AML-193 (cell line): ENCODE data around the gene C14orf119.

Source experiments
- DNase-seq, 2 experiments: peaks; one replicate each; lab custom pipeline; 2025; lab: John Stamatoyannopoulos, UW

Gene C14orf119

DNA sequence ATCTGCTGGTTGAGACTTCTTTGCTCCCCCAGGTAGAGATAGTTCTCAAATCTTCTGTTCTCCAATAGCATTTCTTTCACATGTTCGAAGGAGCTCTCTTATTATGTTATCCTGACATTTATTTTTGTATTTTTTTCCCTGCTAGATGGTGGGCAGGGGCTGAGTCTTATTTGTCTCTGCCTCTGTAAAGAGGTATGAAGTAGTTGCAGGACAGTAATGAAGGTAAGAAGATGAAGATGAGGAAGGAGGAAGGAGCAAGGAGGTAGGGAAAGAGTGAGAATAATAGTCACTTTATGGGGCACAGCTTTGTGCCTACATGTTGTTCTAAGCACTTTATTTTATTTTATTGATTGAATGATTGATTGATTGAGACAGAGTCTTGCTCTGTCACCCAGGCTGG is 14.5 kb downstream of the C14orf119 start:
- DNase-seq = no peak

DNA sequence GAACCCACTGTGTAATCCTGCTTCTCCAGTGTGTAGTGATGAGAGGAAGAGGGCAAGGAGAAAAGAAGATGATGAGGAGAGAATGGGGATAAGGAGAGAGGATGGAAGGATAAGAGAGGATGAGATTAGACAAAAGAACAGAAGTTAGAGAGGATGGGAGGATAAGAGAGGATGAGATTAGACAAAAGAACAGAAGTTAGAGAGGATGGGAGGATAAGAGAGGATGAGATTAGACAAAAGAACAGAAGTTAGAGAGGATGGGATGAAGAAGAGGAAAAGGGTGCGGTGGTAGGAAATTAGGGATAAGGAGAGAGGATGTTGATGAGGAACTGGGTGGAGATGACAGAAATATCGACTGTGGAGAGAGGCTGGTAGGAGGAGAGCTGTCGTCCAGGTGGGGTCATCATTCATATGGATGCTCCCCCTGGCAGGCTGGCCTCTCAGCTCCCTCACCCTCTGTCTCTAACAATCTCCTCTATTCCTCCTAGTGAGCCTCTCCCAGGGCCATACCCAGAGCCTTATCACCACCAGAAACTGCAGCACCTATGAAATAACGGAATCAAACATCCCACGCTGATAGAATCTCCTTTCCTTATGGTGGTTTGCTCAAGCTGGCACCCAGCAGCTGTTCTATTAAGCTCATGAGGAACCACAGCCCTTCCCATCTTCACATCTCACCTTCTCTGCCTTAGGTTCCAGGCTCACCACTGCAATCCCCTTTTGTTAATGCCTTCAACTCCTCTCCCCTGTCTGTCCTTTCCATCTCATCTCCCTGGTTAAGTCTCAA is 15.5 kb downstream of the C14orf119 start:
- DNase-seq = no peak

DNA sequence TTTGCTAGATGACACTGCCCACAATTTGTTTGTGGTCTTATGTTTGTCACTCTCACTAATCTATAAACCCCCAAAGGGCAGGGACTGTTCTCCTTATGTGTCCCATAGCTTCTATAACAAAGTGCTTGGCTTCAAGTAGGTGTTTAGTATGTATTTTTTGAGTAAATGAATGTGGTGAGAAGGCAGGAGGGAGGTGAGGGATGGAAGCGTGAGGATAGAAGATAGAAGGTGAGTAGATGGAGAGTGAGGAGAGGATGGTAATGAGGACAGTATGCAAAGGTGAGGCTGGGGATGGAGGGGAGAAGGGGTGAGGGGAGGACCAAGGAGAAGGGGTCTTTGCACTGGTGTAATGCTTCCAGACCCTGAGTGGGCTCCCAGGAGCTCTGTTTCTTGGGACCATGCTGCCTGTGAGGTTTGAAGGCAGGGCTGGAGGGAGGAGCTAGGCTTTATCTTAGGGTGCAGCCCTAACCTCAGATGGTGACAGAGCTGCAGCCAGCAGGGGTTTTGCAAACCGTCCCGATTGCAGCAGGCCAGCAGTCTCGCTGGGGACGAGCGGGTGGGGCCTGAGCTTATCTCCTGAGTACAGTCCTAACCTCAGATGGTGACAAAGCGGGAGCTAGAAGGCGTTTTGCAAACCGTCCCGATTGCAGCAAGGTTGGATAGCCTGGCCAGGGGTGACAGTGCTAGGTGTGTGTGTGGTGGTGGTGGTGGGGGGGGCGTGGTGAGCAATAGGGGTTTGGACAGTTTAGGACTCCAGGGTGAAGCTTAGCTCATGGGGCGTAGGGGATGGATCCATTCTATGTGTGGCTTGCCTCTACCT is 17.3 kb downstream of the C14orf119 start:
- peak; percentile 93 to 95 for DNase-seq

DNA sequence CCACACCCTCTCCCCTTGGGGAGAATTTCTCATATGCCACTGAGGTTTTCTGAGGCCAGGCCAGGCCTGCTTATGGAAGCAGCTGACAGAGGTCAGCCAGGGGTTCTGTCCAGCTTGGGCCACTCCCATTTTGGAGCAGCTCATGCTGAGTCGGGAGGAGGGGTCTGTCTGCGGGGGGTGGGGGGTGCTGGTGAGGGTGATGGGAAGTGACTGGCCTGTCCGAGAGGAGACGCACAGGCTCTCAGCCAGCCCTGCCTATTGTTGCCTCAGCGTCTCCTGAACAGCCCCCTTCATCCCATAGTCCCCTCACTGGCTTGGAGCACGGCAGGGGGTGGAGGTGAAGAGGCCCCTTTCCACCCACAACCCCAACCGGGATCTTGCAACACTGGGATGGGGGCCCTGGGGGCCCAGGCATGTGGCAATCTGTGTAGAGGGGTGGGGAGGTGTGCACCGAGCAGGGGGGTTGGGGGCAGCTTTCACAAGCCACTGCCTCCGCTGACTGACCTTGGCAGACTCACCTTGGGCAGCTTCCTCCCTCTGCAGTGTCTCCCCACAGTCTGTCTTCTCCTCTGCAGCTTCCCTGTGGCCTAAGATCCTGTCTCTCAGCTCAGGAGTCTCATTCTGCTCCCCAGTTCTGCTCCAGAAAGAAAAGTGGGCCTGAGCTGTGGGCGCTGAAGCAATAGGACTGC is 18.3 kb downstream of the C14orf119 start:
- peak; percentile 87 to 88 for DNase-seq

DNA sequence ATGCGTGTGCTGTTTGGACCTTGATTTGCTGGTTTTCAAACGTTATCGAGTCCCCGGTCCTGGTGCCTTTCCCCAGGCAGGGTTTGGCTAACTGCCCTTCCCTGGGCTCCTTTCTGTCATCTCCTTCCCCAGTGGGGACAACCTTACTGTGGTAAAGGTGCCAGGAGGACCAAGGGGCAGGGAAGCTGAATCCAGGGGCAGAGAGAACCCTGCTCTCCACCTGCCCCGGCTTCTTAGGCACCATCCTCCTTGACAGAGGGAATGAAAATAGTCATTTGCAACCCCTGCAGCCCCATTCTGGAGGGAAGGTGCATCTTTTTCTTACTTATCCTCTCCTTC is 18.8 kb downstream of the C14orf119 start:
- DNase-seq = no peak

DNA sequence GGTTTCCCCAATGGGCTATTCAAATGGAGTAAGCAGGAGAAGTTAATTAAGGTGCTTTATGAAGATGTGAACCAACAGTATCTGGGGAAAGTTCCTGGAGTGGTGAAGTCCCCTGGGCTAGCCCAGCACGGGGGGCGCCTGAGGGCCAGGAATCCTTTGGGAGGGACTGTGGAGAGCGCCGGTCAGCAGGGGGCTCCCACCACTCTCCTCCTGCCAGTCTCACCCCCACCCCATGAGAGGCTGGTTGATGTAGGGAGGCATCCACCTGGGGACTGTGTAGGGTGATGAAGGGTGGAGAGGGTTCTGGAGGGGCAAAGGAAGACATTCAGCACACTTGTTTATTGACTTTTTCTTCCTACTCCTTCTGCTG is 19.3 kb downstream of the C14orf119 start:
- no peak for DNase-seq

DNA sequence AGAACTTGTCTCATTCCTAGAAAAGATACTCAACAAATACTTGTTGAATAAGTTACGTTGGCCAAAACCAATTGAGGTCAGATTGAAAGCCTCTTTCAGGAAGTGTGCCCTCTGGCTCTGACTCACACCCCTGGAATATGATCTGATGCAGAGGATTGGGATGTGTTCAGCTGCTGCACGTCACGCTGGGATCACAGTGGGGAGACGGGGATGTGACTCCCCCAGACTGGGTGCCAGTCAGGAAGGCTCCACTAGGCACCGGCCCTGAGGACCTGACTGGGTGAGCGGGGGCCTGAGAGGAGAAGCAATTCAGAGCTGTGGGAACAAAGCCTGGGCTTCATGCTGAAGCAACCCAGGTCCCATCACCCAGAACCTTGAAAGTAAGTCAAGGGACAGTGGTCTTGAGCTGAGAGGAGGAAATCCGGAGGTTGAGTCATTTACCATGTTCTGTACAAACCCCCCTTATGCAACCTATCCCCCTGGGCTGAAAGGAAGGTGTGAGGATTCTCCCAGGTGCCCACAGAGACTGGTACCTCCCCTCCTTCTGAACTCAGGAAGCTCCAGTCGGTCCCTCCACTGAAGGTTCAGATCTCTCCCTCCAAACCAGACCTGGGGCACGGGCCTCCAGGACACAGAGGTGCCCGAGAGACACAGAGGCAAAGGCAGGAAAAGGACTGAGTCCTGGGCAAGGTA is 19.9 kb downstream of the C14orf119 start:
- no peak for DNase-seq

DNA sequence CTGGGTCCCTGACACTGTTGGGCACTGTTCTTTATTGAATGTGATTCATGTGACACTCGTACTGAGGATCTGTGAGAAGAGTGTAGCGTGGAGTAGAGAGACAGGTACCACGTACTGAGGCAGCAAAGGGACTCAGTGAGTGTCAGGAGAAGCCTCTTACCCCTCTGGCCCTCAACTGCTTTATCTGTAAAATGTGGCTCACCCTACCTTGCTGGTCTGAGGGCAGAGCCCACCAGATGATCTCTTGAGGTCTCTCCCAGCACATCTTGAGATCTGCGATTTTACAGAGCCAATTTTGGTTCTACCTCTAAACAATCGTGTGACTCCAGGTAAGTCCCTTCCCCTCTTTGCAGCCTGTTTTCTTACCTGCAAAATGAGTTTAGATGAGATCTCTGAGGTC is 20.6 kb downstream of the C14orf119 start:
- no peak for DNase-seq

DNA sequence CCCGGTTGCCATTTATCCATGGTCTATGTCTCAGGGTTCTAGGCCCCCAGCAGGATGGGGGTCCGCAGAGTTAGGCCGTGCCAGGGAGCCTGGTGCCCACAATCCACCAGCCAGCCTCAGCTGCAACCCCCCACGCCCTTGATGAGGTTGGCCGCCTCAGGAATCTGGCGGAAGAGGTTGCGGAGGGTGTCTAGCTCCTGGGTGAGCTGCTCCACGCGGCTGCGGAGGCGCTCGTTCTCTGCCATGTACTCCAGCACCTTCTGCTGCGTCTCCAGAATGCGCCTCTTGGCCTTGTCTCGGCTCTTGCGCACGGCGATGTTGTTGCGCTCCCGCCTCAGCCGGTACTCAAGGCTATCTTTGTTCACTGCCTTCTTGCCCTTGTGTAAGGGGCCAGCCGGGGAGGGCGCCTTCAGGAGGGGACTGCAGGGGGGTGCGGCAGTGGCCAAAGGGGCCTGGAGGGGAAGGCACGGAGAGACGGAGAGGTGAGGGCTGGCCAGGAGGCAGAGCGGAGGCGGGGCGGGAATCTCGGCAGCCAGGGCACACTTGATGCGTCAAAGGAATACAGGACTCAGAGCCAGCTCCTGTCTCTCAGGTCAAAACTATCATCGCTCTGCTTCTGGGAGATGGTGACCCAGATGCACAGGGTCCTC is 22.2 kb downstream of the C14orf119 start:
- DNase-seq = no peak

DNA sequence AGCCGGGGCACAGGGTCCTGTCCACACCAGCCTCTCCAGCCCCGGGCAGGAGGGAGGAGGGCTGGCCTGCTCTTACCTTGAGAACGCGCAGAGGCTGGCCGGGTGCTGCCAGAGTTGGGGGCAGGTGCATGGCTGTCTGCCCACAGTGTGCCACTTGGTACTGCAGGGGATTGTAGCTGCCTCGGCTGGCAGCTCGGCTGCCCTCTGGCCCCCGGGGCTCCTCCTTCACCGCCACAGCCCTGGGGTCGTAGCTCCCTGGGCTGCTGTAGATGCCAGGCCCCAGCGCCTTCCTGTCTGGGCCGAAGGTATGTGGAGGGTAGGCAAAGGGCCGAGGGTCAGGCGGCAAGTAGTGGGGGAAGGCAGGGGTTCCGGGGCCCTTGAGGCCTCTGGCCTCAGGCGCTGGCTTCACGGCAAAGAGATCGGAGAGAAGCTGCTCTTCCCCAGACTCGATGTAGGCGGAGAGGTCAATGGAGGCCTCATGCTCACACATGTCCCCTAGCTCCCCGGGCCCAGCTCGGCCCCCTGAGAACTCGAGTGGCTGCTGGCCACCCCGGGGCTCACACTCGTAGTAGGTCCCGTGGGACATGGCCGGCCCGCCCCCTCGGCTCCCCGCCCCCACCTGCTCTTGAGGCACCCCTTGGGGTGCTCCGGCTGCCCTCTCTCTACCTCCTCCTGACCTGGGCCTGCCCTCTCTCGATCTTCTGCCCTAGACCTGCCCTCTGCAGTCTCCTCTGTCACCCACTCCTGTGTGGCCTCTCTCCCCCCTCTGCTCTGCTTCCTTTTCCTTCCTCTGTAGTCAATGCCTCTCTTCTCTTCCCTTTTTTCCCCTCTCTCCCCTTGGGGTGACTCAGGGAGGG is 23.4 kb downstream of the C14orf119 start, which contains the start of gene CEBPE:
Gene CEBPE (minus strand): TSS at position 750 of the 857 bp plus-strand sequence. CDS start 164 bp downstream, at position 586.
- DNase-seq = peak; percentile 70 to 79

DNA sequence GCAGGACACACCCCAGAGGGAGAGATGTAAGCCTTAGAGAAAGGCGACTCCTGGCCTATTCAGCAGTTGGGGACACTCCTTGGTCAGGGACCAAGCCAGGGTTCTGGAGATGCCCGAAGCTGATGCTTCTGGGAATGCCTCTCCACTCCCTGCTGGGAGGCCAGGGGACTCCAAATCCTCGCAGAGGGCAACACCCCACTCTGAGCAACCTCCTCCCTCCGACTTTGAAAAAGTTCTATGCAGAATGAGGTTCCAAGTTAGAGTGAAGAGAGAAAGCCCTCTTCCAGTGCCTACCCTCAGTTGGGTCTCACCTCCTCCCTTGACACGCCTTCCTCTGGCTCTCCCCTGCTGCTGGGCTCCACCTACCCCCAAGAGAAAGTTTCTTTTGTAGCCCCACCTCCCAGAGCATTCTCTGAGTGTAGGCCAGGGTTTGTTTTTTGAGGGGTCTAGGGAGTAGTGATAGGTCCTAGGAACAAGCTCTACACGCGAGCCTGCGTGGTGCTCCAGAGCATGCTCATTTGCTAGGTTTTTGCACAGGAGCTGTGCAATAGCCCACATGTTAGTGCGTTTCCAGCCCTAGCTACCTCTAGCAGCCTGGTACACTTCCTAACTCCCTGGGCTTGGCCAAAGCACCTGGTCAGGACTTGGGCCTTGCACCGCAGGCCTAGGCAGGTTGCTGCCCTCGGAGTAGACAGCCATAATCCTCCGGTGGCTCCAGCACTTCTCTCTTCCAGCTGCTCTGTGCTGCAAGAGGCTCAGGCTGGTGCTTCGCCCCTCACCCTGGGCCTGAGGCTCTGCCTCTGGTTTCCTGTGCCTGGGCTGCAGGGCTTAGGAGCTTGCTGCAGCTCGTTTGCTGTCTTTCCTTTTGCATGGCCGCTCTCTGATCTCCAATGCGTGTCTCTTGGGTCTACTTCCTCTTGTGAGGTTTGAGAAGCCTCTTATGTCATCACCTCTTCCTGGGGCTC is 24.3 kb downstream of the C14orf119 start:
- peak; percentile 94 to 96 for DNase-seq

DNA sequence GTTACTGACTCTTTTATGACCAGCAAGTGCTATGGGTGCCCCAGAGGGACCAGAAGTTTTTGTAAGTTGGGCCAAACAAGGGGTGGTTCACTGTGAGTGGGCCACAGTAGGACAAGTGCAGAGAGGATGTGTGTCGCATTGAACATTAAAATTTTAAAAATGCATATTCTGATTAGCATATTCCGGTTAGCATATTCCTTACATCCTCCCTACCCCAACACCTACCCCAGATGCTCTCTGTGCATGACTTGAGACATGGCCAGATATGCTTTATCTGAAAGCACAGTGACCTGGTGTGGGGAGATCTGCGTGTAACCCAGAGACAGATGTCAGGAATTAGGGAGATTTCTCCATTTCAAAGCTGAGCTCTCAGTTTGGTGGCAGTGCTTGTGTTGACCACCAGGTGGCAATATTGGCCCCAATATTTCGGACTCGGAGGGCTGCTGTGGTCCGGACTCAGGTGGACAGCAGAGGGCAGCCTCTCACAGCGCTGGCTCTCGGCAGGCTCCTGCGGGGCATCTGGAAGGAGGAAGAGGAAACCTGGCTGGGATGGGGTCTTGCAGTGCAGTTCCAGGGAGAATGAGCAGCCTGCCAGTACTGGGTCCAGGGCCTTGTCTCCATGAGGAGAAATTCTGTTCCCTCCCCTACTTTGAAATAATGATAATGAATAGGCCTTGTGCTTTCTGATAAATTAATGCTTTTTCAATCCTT is 25.4 kb downstream of the C14orf119 start:
- peak; percentile 80 to 87 for DNase-seq

DNA sequence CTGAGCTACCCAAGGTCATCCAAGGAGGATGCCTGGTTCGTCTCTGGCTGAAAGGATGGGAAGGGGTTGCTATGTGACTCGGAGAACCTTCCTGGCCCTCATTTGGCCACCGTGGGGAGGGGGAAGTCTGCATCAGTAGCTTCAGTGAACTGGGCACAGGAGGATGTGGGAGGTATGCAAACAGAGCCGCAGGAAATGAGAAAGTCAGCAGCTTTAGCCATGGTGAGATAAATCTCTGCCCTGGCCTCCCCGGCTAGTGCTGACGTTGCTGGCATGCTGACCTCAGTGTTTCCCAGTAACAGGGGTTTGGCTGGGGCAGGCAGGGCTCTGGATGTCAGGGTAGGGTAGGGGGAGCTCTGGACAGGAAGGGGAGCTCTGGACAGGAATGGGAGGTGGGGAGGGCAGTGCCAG is 26.1 kb downstream of the C14orf119 start:
- no peak for DNase-seq

DNA sequence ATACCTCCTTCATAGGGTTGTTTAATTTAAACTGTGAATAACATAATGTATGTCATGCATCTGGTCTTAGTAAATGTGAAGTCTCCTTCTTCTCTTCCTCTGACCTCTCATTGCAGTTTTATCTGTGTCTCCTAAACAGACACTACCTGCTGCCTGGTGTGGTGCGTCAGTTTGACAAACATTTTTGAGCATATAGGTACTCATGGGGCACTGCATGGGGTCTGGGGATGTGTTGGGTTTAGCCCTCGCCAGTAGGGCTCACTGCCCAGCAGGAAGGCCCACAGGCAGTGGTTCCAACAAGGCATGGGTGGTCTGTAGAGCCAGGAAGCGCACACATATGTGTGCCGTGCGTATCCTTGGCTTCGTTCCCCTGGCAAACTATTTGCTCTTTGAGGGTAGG is 26.8 kb downstream of the C14orf119 start:
- DNase-seq = no peak

DNA sequence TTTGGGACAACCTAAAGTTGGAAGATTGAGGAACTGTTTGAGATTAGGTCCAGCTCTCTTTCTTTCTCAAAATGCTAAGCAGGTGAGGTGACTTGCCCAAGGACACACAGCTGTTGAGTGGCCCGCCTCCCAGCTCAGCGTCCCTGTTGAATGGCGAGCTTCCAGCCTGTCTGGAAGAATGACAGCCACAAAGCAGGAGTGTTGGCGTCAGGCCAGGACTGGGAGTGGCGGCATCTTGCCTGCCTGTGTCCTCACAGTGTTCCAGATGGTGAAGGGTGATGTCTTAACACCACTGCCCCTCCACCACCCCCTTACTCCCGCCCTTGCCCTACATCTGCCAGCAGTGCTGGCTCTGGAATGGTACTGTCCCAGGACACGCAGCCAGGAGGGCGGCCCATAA is 28.1 kb downstream of the C14orf119 start:
- DNase-seq = no peak

DNA sequence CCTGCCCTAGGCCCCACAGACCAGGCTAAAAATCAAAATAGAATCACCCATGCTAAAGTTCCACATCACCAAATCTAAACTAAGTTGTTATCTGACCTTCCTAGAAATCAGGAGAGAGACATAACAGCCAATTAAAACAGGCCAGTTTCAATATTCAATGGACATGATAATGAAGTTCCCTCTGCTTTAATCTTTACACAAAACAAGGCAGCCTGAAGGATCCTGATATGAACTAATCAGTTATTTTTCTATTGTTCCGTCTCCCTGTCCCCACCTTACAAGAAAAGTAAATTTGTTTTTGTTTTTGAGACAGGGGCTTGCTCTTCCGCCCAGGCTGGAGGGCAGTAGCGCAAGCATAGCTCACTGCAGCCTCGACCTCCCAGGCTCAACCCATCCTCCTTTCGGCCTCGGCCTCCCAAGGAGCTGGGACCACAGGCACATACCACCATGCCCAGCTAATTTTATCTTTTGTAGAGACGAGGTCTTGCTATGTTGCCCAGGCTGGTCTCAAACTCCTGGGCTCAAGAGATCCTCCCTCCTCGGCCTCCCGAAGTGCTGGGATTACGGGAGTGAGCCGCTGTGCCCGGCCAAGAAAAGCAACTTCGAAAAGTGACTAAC is 29.1 kb downstream of the C14orf119 start:
- DNase-seq = no peak

DNA sequence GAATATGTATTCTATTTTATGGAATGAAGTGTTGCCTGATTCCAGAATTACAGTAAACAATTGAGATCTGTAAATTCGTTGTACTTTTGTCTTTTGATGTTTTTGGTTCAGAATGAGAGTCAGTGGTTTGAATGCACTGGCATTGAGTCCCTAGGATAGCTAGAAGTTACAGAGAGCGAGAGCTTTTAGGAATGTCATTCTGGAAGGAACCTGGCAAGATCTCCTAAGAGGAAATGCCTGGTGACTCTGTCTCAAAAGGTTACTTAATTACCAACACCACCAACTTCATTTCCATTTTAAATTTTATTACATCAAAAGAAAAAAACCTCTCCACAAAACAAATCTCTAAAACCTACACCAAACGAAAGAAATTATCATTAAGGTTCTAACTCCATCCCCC is 29.7 kb downstream of the C14orf119 start:
- DNase-seq = no peak

DNA sequence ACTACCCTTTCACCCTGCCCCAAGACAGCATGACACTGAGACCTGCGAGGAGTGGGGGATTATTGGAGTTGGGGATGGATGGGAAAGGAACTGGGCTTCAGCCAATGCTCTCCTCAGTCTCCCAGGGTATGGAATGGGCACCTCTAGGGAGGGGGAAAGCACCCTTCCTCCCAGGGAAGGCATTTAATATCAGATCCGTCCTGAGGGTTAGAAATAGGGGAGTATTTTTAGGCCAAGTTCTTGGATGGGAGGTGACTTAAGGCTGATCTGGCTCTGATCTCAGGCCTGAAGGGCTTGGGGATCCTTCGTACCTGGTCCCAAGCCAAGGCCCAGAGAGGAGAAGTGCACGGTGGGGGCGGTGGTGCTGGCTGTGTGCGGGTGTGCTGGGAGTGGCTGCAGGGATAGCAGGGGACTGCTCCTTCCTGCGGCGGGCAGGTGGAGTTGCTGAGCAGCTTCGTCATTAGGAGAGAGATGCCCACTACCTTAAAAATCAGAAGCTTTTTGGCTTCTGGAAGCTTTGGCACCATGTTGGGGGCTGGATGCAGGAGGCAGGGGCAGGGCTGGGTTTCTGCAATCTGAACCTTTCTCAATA is 30.7 kb downstream of the C14orf119 start:
- DNase-seq = no peak
